Activated CD4-positive, alpha-beta T cell treated with anti-CD3 and anti-CD28 coated beads, Interleukin-2, amount 50 U/mL, for 48 hours (primary cell): ENCODE data around the gene POLK.
"Not testable (repeated sequence)": the region's sequence is repeated elsewhere in the genome, so short reads cannot be mapped to it uniquely, and the experiment has no call there.

ENCODE experiments used
- DNase-seq, 2 experiments: peaks; one replicate each; pipeline ENCODE4 v3.0.0-alpha.2; 2020

The POLK gene

GRCh38 chr5:75511435-75512382, at the start of gene POLK, which contains the start of gene CERT1:
POLK (plus strand) TSS chr5:75511891.
CERT1 (minus strand) TSS chr5:75511629; CDS start chr5:75511207, 422 bp downstream.
- peak; percentile 96 to 97 for DNase-seq

- no peak for DNase-seq
Measured at GRCh38 chr5:75463726-75464125, 48.0 kb upstream of the POLK start.

GRCh38 chr5:75465480-75465879, 46.2 kb upstream of the POLK start:
- no peak for DNase-seq

DNA sequence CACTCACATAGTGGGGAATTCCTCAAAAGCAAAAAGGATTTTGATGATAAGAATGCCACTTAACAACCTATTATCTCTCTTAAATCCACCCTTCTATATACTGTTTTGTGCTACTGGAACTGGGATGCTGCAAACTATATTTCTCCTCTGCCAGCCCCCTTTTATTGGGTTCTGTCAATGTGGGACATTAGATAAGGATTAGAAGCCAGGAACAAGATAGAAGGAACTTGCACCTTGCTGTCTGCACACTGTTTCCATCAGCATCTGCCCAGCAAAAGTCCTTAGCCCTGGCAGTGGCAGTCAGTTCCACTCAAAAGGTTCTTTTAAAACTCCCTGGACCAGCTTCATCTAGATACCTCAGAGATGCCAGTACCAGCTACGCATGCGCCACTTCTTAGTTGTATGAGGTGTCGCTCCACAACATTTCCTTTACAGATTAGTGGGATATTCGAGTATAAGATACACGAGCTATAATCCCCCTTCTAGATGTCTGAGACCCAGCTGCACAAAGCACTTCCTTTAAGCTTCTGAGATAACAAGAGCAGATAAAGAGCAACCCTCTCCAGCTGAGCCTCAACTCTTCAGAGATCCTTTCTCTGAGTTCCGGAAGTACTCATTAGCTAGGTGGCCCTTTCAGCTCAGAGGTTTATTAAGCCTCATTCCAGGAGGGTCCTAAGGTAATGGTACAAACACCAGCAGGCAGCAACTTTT, 45.5 kb upstream of the POLK start:
- DNase-seq = no peak

GRCh38 chr5:75468593-75468992, 43.1 kb upstream of the POLK start:
- DNase-seq = no peak

GRCh38 chr5:75469017-75469416, 42.7 kb upstream of the POLK start:
- DNase-seq = no peak

- no peak for DNase-seq
Measured at GRCh38 chr5:75471193-75471592, 40.5 kb upstream of the POLK start.

GRCh38 chr5:75472973-75473372, 38.7 kb upstream of the POLK start:
- no peak for DNase-seq

GRCh38 chr5:75473463-75473862, 38.2 kb upstream of the POLK start:
- DNase-seq = no peak

GRCh38 chr5:75475364-75475763, 36.3 kb upstream of the POLK start:
- no peak for DNase-seq

- DNase-seq = no peak
Measured at GRCh38 chr5:75481024-75481423, 30.7 kb upstream of the POLK start.

DNA sequence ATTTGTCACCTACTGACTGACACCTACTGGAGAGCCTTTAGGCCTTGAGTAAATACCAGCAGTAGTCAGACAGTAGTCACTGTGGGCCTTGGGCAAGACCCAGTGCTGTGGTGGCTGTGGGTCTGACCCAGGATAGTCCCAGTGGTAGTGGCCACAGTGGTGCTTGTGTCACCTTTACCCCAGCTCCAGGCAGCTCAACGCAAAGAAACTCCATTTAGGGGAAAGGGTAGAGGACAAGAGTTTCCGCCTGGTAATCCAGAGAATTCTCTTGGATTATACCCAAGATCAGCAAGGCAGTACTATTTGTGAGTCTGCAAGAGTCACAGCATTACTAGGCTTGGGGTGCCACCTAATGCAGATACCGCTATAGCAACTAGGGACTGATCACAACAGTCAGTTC, 29.2 kb upstream of the POLK start:
- DNase-seq = no peak

GRCh38 chr5:75484605-75485004, 27.1 kb upstream of the POLK start:
- no peak for DNase-seq

DNA sequence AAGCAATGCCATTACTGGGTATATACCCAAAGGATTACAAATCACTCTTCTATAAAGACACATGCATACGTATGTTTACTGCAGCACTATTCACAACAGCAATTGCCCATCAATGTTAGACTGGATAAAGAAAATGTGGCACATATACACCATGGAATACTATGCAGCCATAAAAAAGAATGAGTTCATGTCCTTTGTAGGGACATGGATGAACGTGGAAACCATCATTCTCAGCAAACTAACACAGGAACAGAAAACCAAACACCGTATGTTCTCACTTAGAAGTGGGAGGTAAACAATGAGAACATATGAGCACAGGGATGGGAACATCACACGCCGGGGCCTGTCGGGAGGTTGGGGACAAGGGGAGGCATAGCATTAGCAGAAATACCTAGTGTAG, 21.8 kb upstream of the POLK start:
- DNase-seq = not testable (repeated sequence)

DNA sequence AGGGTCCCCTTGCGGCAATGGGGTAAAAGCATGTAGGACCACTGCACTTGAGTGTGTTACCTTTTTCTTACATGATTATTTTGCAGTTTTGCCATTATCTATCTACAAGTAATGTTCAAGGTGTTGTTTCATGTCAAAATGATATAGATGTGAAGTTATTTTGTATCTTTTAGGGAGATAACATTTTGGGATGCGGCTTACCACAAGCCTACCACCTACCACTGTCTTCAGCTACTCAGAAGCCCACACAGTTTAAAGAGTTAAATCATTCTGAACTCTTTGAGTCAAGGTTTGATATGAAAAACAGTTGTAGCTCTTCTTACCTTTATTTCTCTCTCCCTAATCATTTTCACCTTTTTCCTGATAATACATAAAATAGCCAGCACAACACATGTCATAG, 20.1 kb upstream of the POLK start:
- DNase-seq = no peak

DNA sequence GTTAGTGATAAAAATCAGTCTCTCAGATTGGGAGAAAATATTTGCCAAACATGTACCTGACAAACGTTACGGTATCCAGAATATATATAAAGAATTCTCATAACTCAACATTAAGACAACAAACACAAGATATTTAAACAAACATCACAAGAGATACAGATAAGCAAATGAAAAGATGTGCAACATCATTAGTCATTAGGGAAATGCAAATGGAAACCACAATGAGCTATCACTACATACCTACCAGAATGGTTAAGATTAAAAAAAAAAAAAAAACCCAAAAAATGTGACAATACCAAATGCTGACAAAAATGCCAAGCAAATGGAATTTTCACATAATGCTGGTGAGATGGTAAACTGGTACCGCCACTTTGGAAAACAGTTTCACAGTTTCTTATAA, 15.7 kb upstream of the POLK start:
- no peak for DNase-seq

- DNase-seq = no peak
Measured at GRCh38 chr5:75498208-75498777, 13.4 kb upstream of the POLK start.

DNA sequence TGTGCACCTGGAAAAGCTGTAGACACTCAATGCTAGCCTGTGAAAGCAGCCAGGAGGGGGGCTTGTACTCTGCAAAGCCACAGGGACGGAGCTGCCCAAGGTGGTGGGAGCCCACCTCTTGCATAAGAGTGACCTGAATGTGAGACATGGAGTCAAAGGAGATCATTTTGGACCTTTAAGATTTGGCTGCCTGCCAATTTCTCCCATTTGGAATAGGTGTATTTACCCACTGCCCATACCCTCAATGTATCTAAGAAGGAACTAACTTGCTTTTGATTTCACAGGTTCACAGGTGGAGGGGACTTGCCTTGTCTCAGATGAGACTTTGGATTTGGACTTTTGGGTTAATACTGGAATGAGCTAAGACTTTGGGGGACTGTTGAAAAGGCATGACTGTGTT, 12.8 kb upstream of the POLK start:
- DNase-seq = not testable (repeated sequence)

DNA sequence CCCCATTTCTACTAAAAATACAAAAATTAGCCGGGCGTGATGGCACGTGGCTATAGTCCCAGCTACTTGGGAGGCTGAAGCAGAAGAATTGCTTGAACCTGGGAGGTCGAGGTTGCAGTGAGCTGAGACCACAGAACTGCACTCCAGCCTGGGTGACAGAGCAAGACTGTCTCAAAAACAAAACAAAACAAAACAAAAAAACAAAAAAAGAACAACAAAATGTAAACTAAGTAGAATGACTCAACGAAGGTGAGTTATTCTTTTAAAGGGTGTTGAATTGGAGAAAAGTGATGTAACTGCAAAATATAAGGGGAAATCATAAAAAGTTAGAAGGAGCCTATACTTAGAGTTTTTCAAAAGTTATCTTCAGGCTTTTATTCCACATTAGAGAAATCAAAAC, 6.6 kb upstream of the POLK start:
- DNase-seq = not testable (repeated sequence)

- DNase-seq = no peak
Measured at GRCh38 chr5:75507841-75508240, 3.9 kb upstream of the POLK start.

DNA sequence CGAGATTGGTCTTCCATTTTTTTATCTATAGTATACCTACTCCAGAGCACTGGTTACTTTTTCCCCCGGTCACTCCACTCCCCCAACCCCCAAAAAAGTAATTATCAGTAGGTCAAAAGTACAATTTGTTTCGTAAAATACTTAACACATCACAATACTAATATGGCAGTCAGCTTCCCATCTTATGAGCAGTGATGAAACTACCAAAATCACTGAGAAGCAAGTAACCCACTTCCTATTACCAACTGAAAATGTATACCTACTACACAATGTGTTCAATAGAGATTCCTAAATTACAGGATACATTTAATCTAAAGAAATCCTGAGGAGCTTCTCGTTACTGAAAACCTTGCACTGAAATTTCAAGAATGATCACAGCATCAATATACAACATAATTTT, 2.1 kb upstream of the POLK start:
- no peak for DNase-seq

DNA sequence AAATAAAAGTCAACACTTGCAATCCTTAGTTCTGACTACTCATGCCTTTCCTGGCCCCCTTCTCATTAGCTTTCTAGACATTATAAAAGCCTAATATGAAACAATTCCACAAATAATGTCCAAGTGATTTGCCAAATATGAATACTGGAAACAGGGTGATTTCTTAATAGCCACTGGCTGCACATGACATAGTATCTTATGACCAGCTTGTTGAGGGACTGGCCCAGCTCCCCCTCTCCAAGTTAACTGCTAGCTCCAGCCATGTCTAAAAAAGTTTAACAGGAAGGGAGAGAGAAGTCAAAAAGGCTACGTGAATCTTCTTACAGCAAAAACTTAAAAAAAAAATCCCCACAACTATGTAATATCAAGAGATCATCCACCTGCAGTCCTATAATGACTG, 1.7 kb upstream of the POLK start:
- no peak for DNase-seq

GRCh38 chr5:75510417-75510835, 1.3 kb upstream of the POLK start:
- no peak for DNase-seq
